ENCODE measurements around the gene TRABD.

GRCh38 chr22:50193621-50194020, 7.9 kb downstream of the TRABD start:
- TF ChIP-seq CTCF (IDR thresholded peaks at IDR 0.05) (no peak), POLR2A (IDR thresholded peaks at IDR 0.05) (no peak)

Data from esophagus squamous epithelium (tissue), 4 donors.